ENCODE measurements around the gene MTHFD1L. TPM values are rescaled to one million over a fixed set of nuclear protein-coding genes. Genes with fewer than 3 reads are reported as not detected.

The MTHFD1L gene
- total RNA-seq, 2 donors from 2014 or later: 13.0 to 19.1 TPM

- TF ChIP-seq POLR2A (IDR thresholded peaks at IDR 0.05): no peak
- TF ChIP-seq CTCF (IDR thresholded peaks at IDR 0.05): no peak
- no peak overlapping the region for H3K27ac ChIP-seq
- no peaks in the 10 kb centered on the region for H3K36me3 ChIP-seq (replicated peaks in 1 of 2; ENCODE audit: insufficient read depth in 1 of 2, low read depth in 2 of 2)
- H3K9me3 ChIP-seq: no peaks in the 10 kb centered on the region
- ATAC-seq: no peak
- no peak for DNase-seq
- H3K4me1 ChIP-seq: no peaks in the 10 kb centered on the region
- no peak overlapping the region for H3K4me3 ChIP-seq
- H3K27me3 ChIP-seq: no peaks in the 10 kb centered on the region
- 92% methylated on average over 4 of the region's 4 CpGs for WGBS, 2 donors
- intact Hi-C loops (cut with DNase I): no loop called here
Measured at GRCh38 chr6:150934380-150934779, 68.9 kb downstream of the MTHFD1L start.

- intact Hi-C loops (cut with DNase I): no loop called here
- H3K27ac ChIP-seq: no peak overlapping the region
- ATAC-seq: no peak
- DNase-seq: no peak
- H3K4me1 ChIP-seq: no peaks in the 10 kb centered on the region
- H3K36me3 ChIP-seq (replicated peaks in 1 of 2; ENCODE audit: insufficient read depth in 1 of 2, low read depth in 2 of 2): no peaks in the 10 kb centered on the region
- 92 to 94% methylated on average over 2 of the region's 2 CpGs for WGBS, 2 donors
- no peaks in the 10 kb centered on the region for H3K9me3 ChIP-seq
- TF ChIP-seq POLR2A (IDR thresholded peaks at IDR 0.05) (no peak), CTCF (IDR thresholded peaks at IDR 0.05) (no peak)
- H3K27me3 ChIP-seq: no peaks in the 10 kb centered on the region
- H3K4me3 ChIP-seq: no peak overlapping the region
Measured at GRCh38 chr6:150936021-150936555, 70.6 kb downstream of the MTHFD1L start.

GRCh38 chr6:150937132-150937906, 71.8 kb downstream of the MTHFD1L start:
- WGBS, 2 donors: 81 to 88% methylated on average over 26 of the region's 26 CpGs
- DNase-seq: peak in 3 of 4 donors; percentile 15 to 19 (median 17)
- Histone ChIP-seq H3K27me3 (no peaks in the 10 kb centered on the region), H3K4me3 (no peak overlapping the region), H3K9me3 (no peaks in the 10 kb centered on the region), H3K36me3 (replicated peaks in 1 of 2; ENCODE audit: insufficient read depth in 1 of 2, low read depth in 2 of 2) (no peaks in the 10 kb centered on the region), H3K4me1 (no peaks in the 10 kb centered on the region), H3K27ac (no peak overlapping the region)
- ATAC-seq: peak; percentile 47
- TF ChIP-seq POLR2A (IDR thresholded peaks at IDR 0.05) (no peak), CTCF (IDR thresholded peaks at IDR 0.05) (no peak)
- intact Hi-C loops (cut with DNase I): no loop called here

- WGBS, 2 donors: 95% methylated on average over 4 to 5 of the region's 5 CpGs
- Histone ChIP-seq H3K4me1 (no peaks in the 10 kb centered on the region), H3K4me3 (no peak overlapping the region), H3K9me3 (no peaks in the 10 kb centered on the region), H3K27ac (no peak overlapping the region), H3K27me3 (no peaks in the 10 kb centered on the region), H3K36me3 (replicated peaks in 1 of 2; ENCODE audit: insufficient read depth in 1 of 2, low read depth in 2 of 2) (no peaks in the 10 kb centered on the region)
- ATAC-seq (no peak), DNase-seq (no peak)
- TF ChIP-seq POLR2A (IDR thresholded peaks at IDR 0.05) (no peak), CTCF (IDR thresholded peaks at IDR 0.05) (no peak)
- intact Hi-C loops (cut with DNase I): no loop called here
Measured at GRCh38 chr6:150939399-150939798, 73.9 kb downstream of the MTHFD1L start.

- H3K27me3 ChIP-seq: no peaks in the 10 kb centered on the region
- H3K4me3 ChIP-seq: no peak overlapping the region
- H3K4me1 ChIP-seq: no peaks in the 10 kb centered on the region
- intact Hi-C loops (cut with DNase I): no loop called here
- no peaks in the 10 kb centered on the region for H3K36me3 ChIP-seq (replicated peaks in 1 of 2; ENCODE audit: insufficient read depth in 1 of 2, low read depth in 2 of 2)
- no peak for DNase-seq
- no peak overlapping the region for H3K27ac ChIP-seq
- 86 to 87% methylated on average over 7 of the region's 7 CpGs for WGBS, 2 donors
- TF ChIP-seq CTCF (IDR thresholded peaks at IDR 0.05): no peak
- no peak for TF ChIP-seq POLR2A (IDR thresholded peaks at IDR 0.05)
- ATAC-seq: no peak
- H3K9me3 ChIP-seq: no peaks in the 10 kb centered on the region
Measured at GRCh38 chr6:150940941-150941340, 75.4 kb downstream of the MTHFD1L start.

Data from body of pancreas (tissue), 4 donors.